ENCODE results near the gene PTPRE. TPM values are rescaled to one million over a fixed set of nuclear protein-coding genes. Genes with fewer than 3 reads are reported as not detected.

PTPRE gene
- total RNA-seq, 2 experiments from 2014 or later, result 33.3 to 38.3 TPM

- ChIA-PET CTCF (interaction anchor here (0.9 to 7.5 kb wide), 5 partner anchors 18 to 142 kb away, joined by 3 to 95 read pairs (median 4); partner anchors contain the start of gene PTPRE), POLR2A (no interaction called here)
These were observed 101.8 kb downstream of the PTPRE start for GRCh38 chr10:128008521-128009250.

- CTCF ChIA-PET, result interaction anchor here (0.9 to 7.5 kb wide), 7 partner anchors 12 to 141 kb away, joined by 3 to 95 read pairs (median 4); partner anchors contain the start of gene PTPRE
- POLR2A ChIA-PET, result no interaction called here
These were observed 102.6 kb downstream of the PTPRE start for GRCh38 chr10:128009372-128010126.

GRCh38 chr10:128011059-128011979 lies 104.4 kb downstream of the PTPRE start:
- POLR2A ChIA-PET, result interaction anchor here (1.1 kb wide), 1 partner anchor 36 kb away, joined by 4 read pairs; no protein-coding TSS in a partner anchor
- CTCF ChIA-PET, result interaction anchor here (0.6 to 7.5 kb wide), 25 partner anchors 11 to 139 kb away, joined by 3 to 95 read pairs (median 4); partner anchors contain the start of gene PTPRE

GRCh38 chr10:128013626-128014025 lies 106.7 kb downstream of the PTPRE start:
- POLR2A ChIA-PET, result interaction anchor here (1.6 kb wide), 1 partner anchor 34 kb away, joined by 5 read pairs; no protein-coding TSS in a partner anchor
- CTCF ChIA-PET, result interaction anchor here (7.5 kb wide), 1 partner anchor 107 kb away, joined by 95 read pairs; the partner anchor contains the start of gene PTPRE

- ChIA-PET POLR2A (interaction anchor here (1.6 kb wide), 1 partner anchor 34 kb away, joined by 5 read pairs; no protein-coding TSS in a partner anchor), CTCF (interaction anchor here (2.6 kb wide), 1 partner anchor 55 kb away, joined by 10 read pairs; no protein-coding TSS in a partner anchor)
These were observed 107.3 kb downstream of the PTPRE start for GRCh38 chr10:128014236-128014635.

- ChIA-PET POLR2A (no interaction called here), CTCF (interaction anchor here (1.3 to 2.6 kb wide), 3 partner anchors 19 to 53 kb away, joined by 3 to 10 read pairs (median 6); no protein-coding TSS in a partner anchor)
These were observed 109.6 kb downstream of the PTPRE start for GRCh38 chr10:128016423-128017060.

GRCh38 chr10:128017822-128018221 lies 110.9 kb downstream of the PTPRE start:
- ChIA-PET POLR2A (no interaction called here), CTCF (interaction anchor here (1.3 to 2.2 kb wide), 3 partner anchors 18 to 52 kb away, joined by 3 to 6 read pairs (median 5); no protein-coding TSS in a partner anchor)

- CTCF ChIA-PET, result interaction anchor here (1.4 to 2.2 kb wide), 2 partner anchors 17 to 51 kb away, joined by 5 to 6 read pairs; no protein-coding TSS in a partner anchor
- POLR2A ChIA-PET, result no interaction called here
These were observed 111.3 kb downstream of the PTPRE start for GRCh38 chr10:128018236-128018635.

GRCh38 chr10:128018691-128019090 lies 111.8 kb downstream of the PTPRE start:
- POLR2A ChIA-PET, result no interaction called here
- CTCF ChIA-PET, result interaction anchor here (1.4 kb wide), 1 partner anchor 51 kb away, joined by 5 read pairs; no protein-coding TSS in a partner anchor

GRCh38 chr10:128022261-128023196 lies 115.6 kb downstream of the PTPRE start:
- ChIA-PET CTCF (interaction anchor here (0.8 to 1.4 kb wide), 2 partner anchors 12 to 47 kb away, joined by 3 to 4 read pairs; no protein-coding TSS in a partner anchor), POLR2A (no interaction called here)

- POLR2A ChIA-PET, result no interaction called here
- CTCF ChIA-PET, result interaction anchor here (1.0 kb wide), 1 partner anchor 13 kb away, joined by 3 read pairs; no protein-coding TSS in a partner anchor
These were observed 117.5 kb downstream of the PTPRE start for GRCh38 chr10:128024426-128024825.

GRCh38 chr10:128025437-128025836 lies 118.5 kb downstream of the PTPRE start:
- POLR2A ChIA-PET, result no interaction called here
- CTCF ChIA-PET, result interaction anchor here (0.8 to 2.3 kb wide), 2 partner anchors 10 to 22 kb away, joined by 4 to 9 read pairs; no protein-coding TSS in a partner anchor

GRCh38 chr10:128025951-128026350 lies 119.0 kb downstream of the PTPRE start:
- POLR2A ChIA-PET, result no interaction called here

GRCh38 chr10:128026615-128027300 lies 119.9 kb downstream of the PTPRE start:
- CTCF ChIA-PET, result interaction anchor here (0.9 to 2.3 kb wide), 2 partner anchors 8 to 15 kb away, joined by 3 to 9 read pairs; no protein-coding TSS in a partner anchor
- POLR2A ChIA-PET, result no interaction called here

More at GRCh38 chr10:128025951-128026350, 119.0 kb downstream of the PTPRE start:
- CTCF ChIA-PET, result interaction anchor here (0.9 to 2.3 kb wide), 2 partner anchors 9 to 14 kb away, joined by 3 to 9 read pairs; no protein-coding TSS in a partner anchor

- CTCF ChIA-PET, result interaction anchor here (2.6 kb wide), 1 partner anchor 42 kb away, joined by 12 read pairs; no protein-coding TSS in a partner anchor
- POLR2A ChIA-PET, result no interaction called here
These were observed 120.4 kb downstream of the PTPRE start for GRCh38 chr10:128027306-128027705.

GRCh38 chr10:128027822-128028507 lies 121.1 kb downstream of the PTPRE start:
- CTCF ChIA-PET, result interaction anchor here (2.6 kb wide), 1 partner anchor 42 kb away, joined by 12 read pairs; no protein-coding TSS in a partner anchor
- POLR2A ChIA-PET, result no interaction called here

All from activated CD8-positive, alpha-beta memory T cell treated with anti-CD3 and anti-CD28 coated beads for 36 hours (primary cell).